K562 (cell line): ENCODE results near the gene LCN12. TPM values are rescaled to one million over a fixed set of nuclear protein-coding genes. Genes with fewer than 3 reads are reported as not detected.

Experiments
- ATAC-seq: fragments of 200-7000 bp; cut with Tn5 transposase; 3 replicates; pipeline ENCODE4 v1.9.1; 2020; ENCODE audit warnings: moderate library complexity
- BruUV-seq: library from RNA; stranded (reverse); fragments of 400-500 nt; replicated peaks from 2 replicates; lab custom pipeline; 2021; lab: Mats Ljungman, UMichigan
- CTCF ChIA-PET: fragments of 300-600 bp; formaldehyde crosslinking; extraction: SDS; loops from one replicate; lab custom pipeline; 2021; ENCODE audit warnings: low intra/inter-chr PET ratio; lab: Yijun Ruan, JAX
- POLR2A ChIA-PET: fragments of 300-600, 350-650 bp; sonication (Branson Sonifier 250); formaldehyde crosslinking; extraction: SDS; loops from one replicate; lab custom pipeline; 2021; ENCODE audit warnings: antibody characterized with exemption, inconsistent platforms; lab: Yijun Ruan, JAX
- DNase-seq, 4 experiments: peaks; one replicate each; pipeline versions ENCODE4 v3.0.0 to v3.0.0-alpha.2; 2011 to 2018; ENCODE audit warnings: low spot score in 3 of 4, mixed read lengths in 3 of 4; ENCODE audit errors: extremely low read depth in 1 of 4
- FAIRE-seq: peaks from 2 replicates; lab custom pipeline; 2011; peaks lifted over from hg19 to GRCh38; lab: Jason Lieb, UNC
- H2AFZ ChIP-seq: 2 replicates; pipeline ENCODE4 v1.6.0; 2011; ENCODE audit warnings: low read depth, low read length, control low read depth, inconsistent platforms
- H3K27ac ChIP-seq: fragments of 200-600 bp; 3 replicates; pipeline ENCODE4 v1.8.0; 2011; ENCODE audit warnings: low read depth, mild to moderate bottlenecking, control low read depth, inconsistent platforms, low read length, moderate library complexity, mixed read lengths; ENCODE audit errors: extremely low read depth
- H3K27me3 ChIP-seq, 2 experiments: fragments of 300-600 bp in 1 of 2; 2 replicates in 1 of 2; 3 replicates in 1 of 2; pipeline versions ENCODE4 v1.6.0 to v1.8.0; 2011; ENCODE audit warnings: inconsistent platforms in 2 of 2, low read length in 2 of 2, mild to moderate bottlenecking in 1 of 2, mixed read lengths in 1 of 2, moderate library complexity in 1 of 2; ENCODE audit not compliant: control insufficient read depth in 2 of 2, insufficient read depth in 2 of 2
- H3K36me3 ChIP-seq: fragments of 300-600 bp; 3 replicates; pipeline ENCODE4 v1.8.0; 2011; ENCODE audit warnings: mild to moderate bottlenecking, low read length, inconsistent platforms; ENCODE audit not compliant: control insufficient read depth, insufficient read depth
- H3K4me1 ChIP-seq, 2 experiments: fragments of 200-600 bp in 1 of 2; replicated peaks in 1 of 2; 2 replicates in 1 of 2; 3 replicates in 1 of 2; pipeline versions ENCODE4 v1.5.1 to v1.8.0; 2011; ENCODE audit warnings: inconsistent platforms in 2 of 2, low read length in 2 of 2, mild to moderate bottlenecking in 1 of 2, mixed read lengths in 1 of 2, moderate library complexity in 1 of 2; ENCODE audit not compliant: control insufficient read depth in 2 of 2, insufficient read depth in 2 of 2
- H3K4me2 ChIP-seq: 2 replicates; pipeline ENCODE4 v1.6.1; 2011; ENCODE audit warnings: low read length, control low read depth, inconsistent platforms, mixed read lengths; ENCODE audit not compliant: insufficient read depth
- H3K4me3 ChIP-seq: fragments of 200-600 bp; sonication (generic), shearing (Covaris generic); 2 replicates; pipeline ENCODE4 v1.5.1; 2016; ENCODE audit warnings: control low read depth, inconsistent platforms
- H3K79me2 ChIP-seq: fragments of 200-600 bp; 3 replicates; pipeline ENCODE4 v1.8.0; 2011; ENCODE audit warnings: low read length, inconsistent platforms; ENCODE audit not compliant: control insufficient read depth, insufficient read depth
- H3K9ac ChIP-seq, 2 experiments: 2 replicates each; pipeline versions ENCODE4 v1.6.0 to v1.6.1; 2011; ENCODE audit warnings: low read depth in 2 of 2, low read length in 2 of 2, control low read depth in 1 of 2, inconsistent platforms in 1 of 2, mild to moderate bottlenecking in 1 of 2, mixed read lengths in 1 of 2; ENCODE audit not compliant: insufficient read depth in 1 of 2
- H3K9me1 ChIP-seq: one replicate; pipeline ENCODE4 v1.6.0; 2011; ENCODE audit warnings: inconsistent platforms, mild to moderate bottlenecking, low read length, moderate library complexity; ENCODE audit not compliant: control insufficient read depth, insufficient read depth
- H3K9me3 ChIP-seq: replicated peaks from 2 replicates; pipeline ENCODE4 v1.5.1; 2011; ENCODE audit warnings: low read depth, low read length, inconsistent platforms; ENCODE audit not compliant: control insufficient read depth, insufficient read depth
- H4K20me1 ChIP-seq: replicated peaks from 2 replicates; pipeline ENCODE4 v1.6.1; 2011; ENCODE audit warnings: low read length, inconsistent platforms, mixed read lengths; ENCODE audit not compliant: control insufficient read depth, insufficient read depth
- CTCF ChIP-seq, 3 experiments: IDR thresholded peaks in 2 of 3; conservative IDR thresholded peaks in 1 of 3; 2 replicates each; pipeline ENCODE4 v1.5.1; 2011 to 2012; ENCODE audit warnings: low read length in 3 of 3, mild to moderate bottlenecking in 3 of 3, control low read depth in 2 of 3, improper control_type of control experiment in 1 of 3, inconsistent platforms in 1 of 3, low read depth in 1 of 3, mixed read lengths in 1 of 3, moderate library complexity in 1 of 3; ENCODE audit not compliant: insufficient read depth in 2 of 3
- ESRRA ChIP-seq: fragments of 450-650 bp; IDR thresholded peaks from 2 replicates; pipeline ENCODE4 v1.6.1; 2014; ENCODE audit warnings: low read depth, mild to moderate bottlenecking, moderate library complexity, borderline replicate concordance
- MAZ ChIP-seq, 2 experiments: fragments of 450-650 bp in 1 of 2; sonication (generic) in 1 of 2; formaldehyde crosslinking; IDR thresholded peaks in 1 of 2; conservative IDR thresholded peaks in 1 of 2; 2 replicates each; pipeline versions ENCODE4 v1.4.0 to v1.5.0; 2020; ENCODE audit warnings: mild to moderate bottlenecking in 1 of 2, missing genetic modification reagents in 1 of 2
- MYNN ChIP-seq, 2 experiments: sonication (generic); formaldehyde crosslinking in 1 of 2; IDR thresholded peaks; 2 replicates each; pipeline versions ENCODE4 v1.5.0 to v1.6.1; 2016 to 2020; ENCODE audit warnings: antibody characterized with exemption in 1 of 2, missing genetic modification reagents in 1 of 2
- NONO ChIP-seq, 2 experiments: fragments of 200-400 bp in 1 of 2; fragments of 450-650 bp in 1 of 2; formaldehyde crosslinking in 1 of 2; IDR thresholded peaks; 2 replicates each; pipeline ENCODE4 v1.6.1; 2017; ENCODE audit warnings: low read depth in 2 of 2, mild to moderate bottlenecking in 2 of 2, moderate library complexity in 2 of 2, low read length in 1 of 2
- SETDB1 ChIP-seq: IDR thresholded peaks from one replicate; pipeline ENCODE4 v1.6.1; 2012; ENCODE audit warnings: low read length, control low read depth, inconsistent platforms
- SFPQ ChIP-seq: fragments of 200-400 bp; formaldehyde crosslinking; IDR thresholded peaks from 2 replicates; pipeline ENCODE4 v1.6.1; 2017; ENCODE audit warnings: mild to moderate bottlenecking, low read depth, low read length, moderate library complexity
- ZNF639 ChIP-seq, 2 experiments: fragments of 200-800 bp in 1 of 2; sonication (Bioruptor generic) in 1 of 2; sonication (generic) in 1 of 2; formaldehyde crosslinking in 1 of 2; IDR thresholded peaks in 1 of 2; conservative IDR thresholded peaks in 1 of 2; 2 replicates each; pipeline versions ENCODE4 v1.5.0 to v1.6.1; 2016 to 2020; ENCODE audit warnings: missing compliant biosample characterization in 1 of 2, missing genetic modification characterization in 1 of 2, missing genetic modification reagents in 1 of 2
- WGBS: fragments of 100-300 bp; shearing (Covaris generic); methylation state at CpG from one replicate; pipeline ENCODE4 v1.1.6; 2016; ENCODE audit warnings: low coverage, mixed read lengths; ENCODE audit not compliant: insufficient coverage; ENCODE audit errors: missing lambda C conversion rate; 5-methylcytosine and 5-hydroxymethylcytosine counted together
- in situ Hi-C: fragments of 300-500 bp; cut with MboI; formaldehyde crosslinking; loops from 4 replicates; pipeline ENCODE4 v1.15.0; 2018; ENCODE audit warnings: inconsistent platforms, mixed read lengths
- intact Hi-C: fragments of 100-400 bp; cut with micrococcal nuclease; formaldehyde crosslinking; loops from 2 replicates; pipeline ENCODE4 v1.14.2; 2022
- polyA plus RNA-seq, 8 experiments: library from polyadenylated mRNA; depleted of rRNA in 4 of 8; stranded (reverse) in 5 of 8; unstranded in 3 of 8; fragments of >200 nt; fragmentation: Nextera tagmentation in 2 of 8; fragmentation: Illumina TruSeq in 1 of 8; extraction: Ambion mirVana in 2 of 8; extraction: Trizol in 1 of 8; gene quantifications; 2 replicates each; pipeline versions ENCODE4 v1.2.1 to v1.2.3, GENCODE V29; 2011 to 2014; ENCODE audit warnings: inconsistent platforms in 1 of 8, missing spikeins in 1 of 8
- total RNA-seq, 7 experiments: library from RNA; depleted of rRNA in 6 of 7; stranded (reverse); fragments of >200 nt in 6 of 7; fragmentation: Illumina TruSeq in 2 of 7; extraction: Trizol in 2 of 7; gene quantifications; 2 replicates each; pipeline versions ENCODE4 v1.2.1 to v1.2.3, GENCODE V29; 2011 to 2021; ENCODE audit warnings: low replicate concordance in 1 of 7
- TF ChIP-seq, protein P1 (sequence below), 2 experiments: fragments of 450-650 bp in 1 of 2; sonication (generic) in 1 of 2; formaldehyde crosslinking in 1 of 2; IDR thresholded peaks in 1 of 2; conservative IDR thresholded peaks in 1 of 2; 2 replicates each; pipeline versions ENCODE4 v1.6.1 to v1.8.1; 2016 to 2023; ENCODE audit warnings: mild to moderate bottlenecking in 2 of 2, moderate library complexity in 2 of 2, inconsistent platforms in 1 of 2, missing genetic modification reagents in 1 of 2

The LCN12 gene
- total and polyA plus RNA-seq, 9 of the 15 experiments (the other 6 are each of a cell fraction or from before 2014, with no cell fraction given): 0.05 TPM; not detected in 8

GRCh38 chr9:136947955-136948510, 4.0 kb upstream of the LCN12 start:
- Histone ChIP-seq H2AFZ (no peak overlapping the region), H3K79me2 (peaks cover 15% of the 10 kb centered on the region), H3K9ac (peak overlapping the region in 1 of 2 experiments; percentile 86; a peak in 2 of 4 replicates), H3K27me3 (no peaks in the 10 kb centered on the region), H3K4me1 (peaks cover 22 to 82% of the 10 kb centered on the region in 2 experiments), H3K4me2 (no peak overlapping the region; the same call in 1 of the 2 replicates), H3K9me3 (no peaks in the 10 kb centered on the region), H4K20me1 (no peaks in the 10 kb centered on the region), H3K9me1 (peaks cover 2% of the 10 kb centered on the region), H3K36me3 (peaks cover 4% of the 10 kb centered on the region; the same call in 1 of the 3 replicates), H3K4me3 (no peak overlapping the region), H3K27ac (no peak overlapping the region)
- in situ Hi-C loops: loop anchor here (5.0 kb wide), 1 partner anchor 89 kb away; no protein-coding TSS in a partner anchor
- FAIRE-seq (peak; percentile 90), DNase-seq (peak in 3 of 4 experiments; percentile 38 to 81 (median 68)), ATAC-seq (peak; percentile 45)
- intact Hi-C loops: loop anchor here (1.0 to 5.0 kb wide), 3 partner anchors 44 to 161 kb away; partner anchors contain the start of gene PAXX
- ChIA-PET CTCF (interaction anchor here (0.8 to 3.4 kb wide), 3 partner anchors 81 to 106 kb away, joined by 3 to 47 read pairs (median 17); partner anchors contain the start of genes ABCA2 and AJM1), POLR2A (interaction anchor here (0.6 to 1.9 kb wide), 7 partner anchors 11 to 87 kb away, joined by 3 to 8 read pairs (median 4); no protein-coding TSS in a partner anchor)
- 21% methylated on average over 14 of the region's 15 CpGs for WGBS
- no TSS peak for BruUV-seq
- TF ChIP-seq ESRRA (peak; percentile 90), SFPQ (no peak), MYNN (IDR thresholded peaks at IDR 0.05) (peak; percentile 81; the same call in 1 of the 2 replicates), MYNN (CRISPR knock-in tag; IDR thresholded peaks at IDR 0.05) (no peak), NONO (IDR thresholded peaks at IDR 0.05; ENCODE audit: low read depth in 2 of 2, low read length in 1 of 2) (no peak), ZNF639 (CRISPR knock-in tag; conservative IDR thresholded peaks at IDR 0.05 in 1 of 2, IDR thresholded peaks at IDR 0.05 in 1 of 2) (no peak), MAZ (CRISPR knock-in tag; conservative IDR thresholded peaks at IDR 0.05 in 1 of 2, IDR thresholded peaks at IDR 0.05 in 1 of 2) (peak; percentile 44 to 69; a peak in 3 of 4 replicates), SETDB1 (no peak), CTCF (IDR thresholded peaks at IDR 0.05 in 2 of 3, conservative IDR thresholded peaks at IDR 0.05 in 1 of 3; ENCODE audit: insufficient read depth in 2 of 3, low read depth in 1 of 3, low read length in 3 of 3) (peak; percentile 85 to 86 (median 85))
- TF ChIP-seq, protein P1, sequence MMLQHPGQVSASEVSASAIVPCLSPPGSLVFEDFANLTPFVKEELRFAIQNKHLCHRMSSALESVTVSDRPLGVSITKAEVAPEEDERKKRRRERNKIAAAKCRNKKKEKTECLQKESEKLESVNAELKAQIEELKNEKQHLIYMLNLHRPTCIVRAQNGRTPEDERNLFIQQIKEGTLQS (IDR thresholded peaks at IDR 0.05): no peak
- TF ChIP-seq, protein P1 (CRISPR knock-in tag; conservative IDR thresholded peaks at IDR 0.05): no peak
